ENCODE measurements around the gene KPNA3. TPM values are rescaled to one million over a fixed set of nuclear protein-coding genes. Genes with fewer than 3 reads are reported as not detected.

KPNA3 gene
- total and polyA plus RNA-seq, 4 donors: 10.9 to 22.0 (median 16.6) TPM

DNA sequence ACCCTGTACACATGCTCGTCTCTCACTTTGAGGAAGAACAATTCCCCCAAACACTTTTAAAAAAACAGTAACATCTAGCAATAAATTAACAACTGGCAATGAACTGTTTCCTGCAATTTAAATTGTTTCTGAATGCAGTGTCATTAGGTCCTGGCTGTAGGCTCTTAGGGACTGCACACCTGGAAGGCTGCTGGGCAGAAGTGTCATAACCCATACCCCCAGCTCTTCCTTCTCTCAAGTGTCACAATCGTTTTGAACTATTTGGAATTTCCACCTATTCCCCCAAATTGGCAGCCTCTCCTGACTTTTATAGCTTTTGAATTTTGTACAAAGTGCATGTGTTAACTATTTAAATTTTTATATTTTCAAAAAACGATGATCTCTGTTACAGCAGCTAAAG, 38.2 kb upstream of the KPNA3 start:
- no peak overlapping the region for H3K27ac ChIP-seq (ENCODE audit: low read depth in 1 of 2, low read length in 2 of 2)
- 60% methylated on average over 3 of the region's 3 CpGs for WGBS
- no peaks in the 10 kb centered on the region for H3K27me3 ChIP-seq (ENCODE audit: control insufficient read depth in 4 of 4, insufficient read depth in 4 of 4, low read length in 3 of 4)
- DNase-seq (ENCODE audit: low spot score): no peak
- H3K9me3 ChIP-seq (ENCODE audit: control insufficient read depth in 4 of 4, low read length in 3 of 4): no peaks in the 10 kb centered on the region
- TF ChIP-seq HNF4G (IDR thresholded peaks at IDR 0.05) (no peak), TAF1 (conservative IDR thresholded peaks at IDR 0.05) (no peak), FOXA2 (IDR thresholded peaks at IDR 0.05) (no peak), SP1 (IDR thresholded peaks at IDR 0.05) (no peak)
- H3K4me3 ChIP-seq (ENCODE audit: low read depth in 1 of 3, low read length in 3 of 3): no peak overlapping the region
- no peaks in the 10 kb centered on the region for H3K36me3 ChIP-seq (ENCODE audit: control insufficient read depth in 4 of 4, insufficient read depth in 3 of 4, low read depth in 1 of 4, low read length in 3 of 4)
- H3K4me1 ChIP-seq (ENCODE audit: control insufficient read depth in 4 of 4, insufficient read depth in 4 of 4, low read length in 3 of 4): no peaks in the 10 kb centered on the region
- H3K9ac ChIP-seq (ENCODE audit: low read depth in 1 of 2, low read length in 2 of 2): no peak overlapping the region

DNA sequence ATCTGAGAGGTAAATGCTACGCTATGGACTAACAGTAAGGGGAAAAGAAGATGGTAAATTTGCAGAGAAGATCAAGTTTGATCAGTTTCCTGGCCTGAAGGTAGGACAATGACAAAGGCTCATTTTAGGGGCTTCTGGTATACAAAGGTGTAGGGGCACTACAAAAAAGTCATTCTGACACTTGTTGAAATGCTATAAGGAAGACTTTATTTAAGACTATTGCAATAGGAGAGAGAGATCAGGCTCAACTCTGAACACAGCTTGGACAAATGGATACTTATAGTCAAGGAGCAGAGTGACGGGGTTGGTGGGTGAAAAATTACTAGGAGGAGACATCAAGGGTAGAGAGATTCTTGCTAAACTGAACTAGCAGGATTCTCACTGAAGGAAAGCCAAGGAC, 37.2 kb upstream of the KPNA3 start:
- WGBS: 100% methylated on average over 2 of the region's 2 CpGs
- TF ChIP-seq FOXA2 (IDR thresholded peaks at IDR 0.05) (no peak), HNF4A (conservative IDR thresholded peaks at IDR 0.05) (no peak), RAD21 (IDR thresholded peaks at IDR 0.05) (no peak)
- DNase-seq (ENCODE audit: low spot score): no peak
- Histone ChIP-seq H3K4me3 (ENCODE audit: low read depth in 1 of 3, low read length in 3 of 3) (no peak overlapping the region), H3K36me3 (ENCODE audit: control insufficient read depth in 4 of 4, insufficient read depth in 3 of 4, low read depth in 1 of 4, low read length in 3 of 4) (no peaks in the 10 kb centered on the region), H3K4me1 (ENCODE audit: control insufficient read depth in 4 of 4, insufficient read depth in 4 of 4, low read length in 3 of 4) (no peaks in the 10 kb centered on the region), H3K27me3 (ENCODE audit: control insufficient read depth in 4 of 4, insufficient read depth in 4 of 4, low read length in 3 of 4) (no peaks in the 10 kb centered on the region), H3K9ac (ENCODE audit: low read depth in 1 of 2, low read length in 2 of 2) (no peak overlapping the region), H3K9me3 (ENCODE audit: control insufficient read depth in 4 of 4, low read length in 3 of 4) (no peaks in the 10 kb centered on the region), H3K27ac (ENCODE audit: low read depth in 1 of 2, low read length in 2 of 2) (no peak overlapping the region)

DNA sequence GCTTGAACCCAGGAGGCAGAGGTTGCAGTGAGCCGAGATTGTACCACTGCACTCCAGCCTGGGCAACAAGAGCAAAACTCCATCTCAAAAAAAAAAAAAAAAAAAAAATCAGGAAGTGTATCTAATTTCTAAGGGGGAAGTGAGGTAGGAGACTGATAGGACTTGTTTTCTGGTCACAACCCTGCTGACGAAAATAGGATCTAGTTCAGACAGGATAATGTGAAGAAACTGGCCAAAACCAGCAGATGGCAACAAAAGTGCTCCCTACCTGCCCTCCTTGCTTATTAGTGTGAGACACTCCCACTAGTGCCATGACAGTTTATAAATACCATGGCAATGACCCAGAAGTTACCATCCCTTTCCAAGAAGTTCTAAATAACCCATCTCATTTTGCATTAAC, 36.0 kb upstream of the KPNA3 start:
- Histone ChIP-seq H3K9me3 (ENCODE audit: control insufficient read depth in 4 of 4, low read length in 3 of 4) (no peaks in the 10 kb centered on the region), H3K4me1 (ENCODE audit: control insufficient read depth in 4 of 4, insufficient read depth in 4 of 4, low read length in 3 of 4) (no peaks in the 10 kb centered on the region), H3K4me3 (ENCODE audit: low read depth in 1 of 3, low read length in 3 of 3) (no peak overlapping the region), H3K27ac (ENCODE audit: low read depth in 1 of 2, low read length in 2 of 2) (no peak overlapping the region), H3K36me3 (ENCODE audit: control insufficient read depth in 4 of 4, insufficient read depth in 3 of 4, low read depth in 1 of 4, low read length in 3 of 4) (no peaks in the 10 kb centered on the region), H3K9ac (ENCODE audit: low read depth in 1 of 2, low read length in 2 of 2) (no peak overlapping the region), H3K27me3 (ENCODE audit: control insufficient read depth in 4 of 4, insufficient read depth in 4 of 4, low read length in 3 of 4) (no peaks in the 10 kb centered on the region)
- peak in 1 of 2 donors; percentile 11 for TF ChIP-seq RAD21 (IDR thresholded peaks at IDR 0.05)
- TF ChIP-seq, protein P1, sequence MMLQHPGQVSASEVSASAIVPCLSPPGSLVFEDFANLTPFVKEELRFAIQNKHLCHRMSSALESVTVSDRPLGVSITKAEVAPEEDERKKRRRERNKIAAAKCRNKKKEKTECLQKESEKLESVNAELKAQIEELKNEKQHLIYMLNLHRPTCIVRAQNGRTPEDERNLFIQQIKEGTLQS (IDR thresholded peaks at IDR 0.05): no peak
- DNase-seq (ENCODE audit: low spot score): no peak
- WGBS: 68% methylated on average over 2 of the region's 2 CpGs

DNA sequence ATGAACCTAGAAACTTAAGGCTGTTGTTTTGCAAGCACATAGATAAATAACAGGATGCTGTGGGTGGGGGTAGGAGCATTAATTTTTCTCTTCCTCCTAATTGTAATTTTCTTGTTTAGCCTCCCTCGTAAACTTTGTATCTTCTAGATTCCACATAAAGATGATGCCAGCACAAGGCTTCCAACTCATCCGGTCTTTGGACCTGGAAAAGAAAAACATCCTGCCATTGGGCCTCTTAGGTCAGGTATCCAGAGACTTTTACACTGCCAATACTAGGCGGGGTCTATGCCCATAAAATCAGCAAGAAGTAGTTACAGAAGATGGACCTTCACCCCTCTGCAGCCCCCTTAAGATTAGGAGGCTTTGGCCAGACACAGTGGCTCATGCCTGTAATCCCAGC, 35.4 kb upstream of the KPNA3 start:
- DNase-seq (ENCODE audit: low spot score): no peak
- no peak overlapping the region for H3K9ac ChIP-seq (ENCODE audit: low read depth in 1 of 2, low read length in 2 of 2)
- WGBS: 77% methylated on average over 3 of the region's 3 CpGs
- H3K27me3 ChIP-seq (ENCODE audit: control insufficient read depth in 4 of 4, insufficient read depth in 4 of 4, low read length in 3 of 4): no peaks in the 10 kb centered on the region
- TF ChIP-seq JUND (IDR thresholded peaks at IDR 0.05): no peak
- no peak for TF ChIP-seq HNF4A (conservative IDR thresholded peaks at IDR 0.05)
- TF ChIP-seq, protein P2, sequence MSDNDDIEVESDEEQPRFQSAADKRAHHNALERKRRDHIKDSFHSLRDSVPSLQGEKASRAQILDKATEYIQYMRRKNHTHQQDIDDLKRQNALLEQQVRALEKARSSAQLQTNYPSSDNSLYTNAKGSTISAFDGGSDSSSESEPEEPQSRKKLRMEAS (IDR thresholded peaks at IDR 0.05): no peak
- TF ChIP-seq HNF4G (IDR thresholded peaks at IDR 0.05): no peak
- no peak for TF ChIP-seq SP1 (IDR thresholded peaks at IDR 0.05)
- TF ChIP-seq, protein P3, sequence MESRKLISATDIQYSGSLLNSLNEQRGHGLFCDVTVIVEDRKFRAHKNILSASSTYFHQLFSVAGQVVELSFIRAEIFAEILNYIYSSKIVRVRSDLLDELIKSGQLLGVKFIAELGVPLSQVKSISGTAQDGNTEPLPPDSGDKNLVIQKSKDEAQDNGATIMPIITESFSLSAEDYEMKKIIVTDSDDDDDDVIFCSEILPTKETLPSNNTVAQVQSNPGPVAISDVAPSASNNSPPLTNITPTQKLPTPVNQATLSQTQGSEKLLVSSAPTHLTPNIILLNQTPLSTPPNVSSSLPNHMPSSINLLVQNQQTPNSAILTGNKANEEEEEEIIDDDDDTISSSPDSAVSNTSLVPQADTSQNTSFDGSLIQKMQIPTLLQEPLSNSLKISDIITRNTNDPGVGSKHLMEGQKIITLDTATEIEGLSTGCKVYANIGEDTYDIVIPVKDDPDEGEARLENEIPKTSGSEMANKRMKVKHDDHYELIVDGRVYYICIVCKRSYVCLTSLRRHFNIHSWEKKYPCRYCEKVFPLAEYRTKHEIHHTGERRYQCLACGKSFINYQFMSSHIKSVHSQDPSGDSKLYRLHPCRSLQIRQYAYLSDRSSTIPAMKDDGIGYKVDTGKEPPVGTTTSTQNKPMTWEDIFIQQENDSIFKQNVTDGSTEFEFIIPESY (IDR thresholded peaks at IDR 0.05): no peak
- no peak for TF ChIP-seq FOXA2 (IDR thresholded peaks at IDR 0.05)
- H3K4me1 ChIP-seq (ENCODE audit: control insufficient read depth in 4 of 4, insufficient read depth in 4 of 4, low read length in 3 of 4): no peaks in the 10 kb centered on the region
- H3K36me3 ChIP-seq (ENCODE audit: control insufficient read depth in 4 of 4, insufficient read depth in 3 of 4, low read depth in 1 of 4, low read length in 3 of 4): no peaks in the 10 kb centered on the region
- H3K9me3 ChIP-seq (ENCODE audit: control insufficient read depth in 4 of 4, low read length in 3 of 4): no peaks in the 10 kb centered on the region
- H3K27ac ChIP-seq (ENCODE audit: low read depth in 1 of 2, low read length in 2 of 2): no peak overlapping the region
- H3K4me3 ChIP-seq (ENCODE audit: low read depth in 1 of 3, low read length in 3 of 3): no peak overlapping the region

All from liver (tissue), 9 donors.